Measurements from ENCODE around the gene TECRL.

The TECRL gene

GRCh38 chr4:64409300-64409699 is at the start of gene TECRL:
Gene TECRL, minus strand, starts transcription at chr4:64409450. Its CDS starts 99 bp downstream, at chr4:64409351.
- no peak for DNase-seq
- TF ChIP-seq CTCF (IDR thresholded peaks at IDR 0.05; ENCODE audit: low read depth, low read length, missing control alignments) = no peak
- in situ Hi-C loops (cut with HindIII; ENCODE audit: low pct_ligation_motif_present, low sequenced_read_pairs) = no loop called here
- Histone ChIP-seq H3K4me3 (ENCODE audit: low read depth, low read length) (no peak within 1 kb of the TSS), H3K27me3 (replicated peaks) (no peaks in the 10 kb centered on the region), H3K27ac (no peak within 1 kb of the TSS), H3K36me3 (replicated peaks) (no peaks in the 10 kb centered on the region)

- Histone ChIP-seq H3K36me3 (replicated peaks) (no peaks in the 10 kb centered on the region), H3K27me3 (replicated peaks) (no peaks in the 10 kb centered on the region), H3K4me3 (ENCODE audit: low read depth, low read length) (no peak overlapping the region), H3K27ac (no peak overlapping the region)
- in situ Hi-C loops (cut with HindIII; ENCODE audit: low pct_ligation_motif_present, low sequenced_read_pairs) = no loop called here
- DNase-seq = no peak
- no peak for TF ChIP-seq CTCF (IDR thresholded peaks at IDR 0.05; ENCODE audit: low read depth, low read length, missing control alignments)
Observed at GRCh38 chr4:64432674-64433073, 23.4 kb upstream of the TECRL start.

- H3K27ac ChIP-seq = no peak overlapping the region
- H3K4me3 ChIP-seq (ENCODE audit: low read depth, low read length) = no peak overlapping the region
- H3K36me3 ChIP-seq (replicated peaks) = no peaks in the 10 kb centered on the region
- no peak for TF ChIP-seq CTCF (IDR thresholded peaks at IDR 0.05; ENCODE audit: low read depth, low read length, missing control alignments)
- in situ Hi-C loops (cut with HindIII; ENCODE audit: low pct_ligation_motif_present, low sequenced_read_pairs) = no loop called here
- DNase-seq = no peak
- no peaks in the 10 kb centered on the region for H3K27me3 ChIP-seq (replicated peaks)
Observed at GRCh38 chr4:64430933-64431332, 21.7 kb upstream of the TECRL start.

- Histone ChIP-seq H3K36me3 (replicated peaks) (no peaks in the 10 kb centered on the region), H3K27me3 (replicated peaks) (no peaks in the 10 kb centered on the region), H3K4me3 (ENCODE audit: low read depth, low read length) (no peak overlapping the region), H3K27ac (no peak overlapping the region)
- no peak for TF ChIP-seq CTCF (IDR thresholded peaks at IDR 0.05; ENCODE audit: low read depth, low read length, missing control alignments)
- no peak for DNase-seq
- in situ Hi-C loops (cut with HindIII; ENCODE audit: low pct_ligation_motif_present, low sequenced_read_pairs) = no loop called here
Observed at GRCh38 chr4:64417974-64418373, 8.7 kb upstream of the TECRL start.

- DNase-seq = no peak
- no peak for TF ChIP-seq CTCF (IDR thresholded peaks at IDR 0.05; ENCODE audit: low read depth, low read length, missing control alignments)
- Histone ChIP-seq H3K27me3 (replicated peaks) (no peaks in the 10 kb centered on the region), H3K4me3 (ENCODE audit: low read depth, low read length) (no peak overlapping the region), H3K27ac (no peak overlapping the region), H3K36me3 (replicated peaks) (no peaks in the 10 kb centered on the region)
- in situ Hi-C loops (cut with HindIII; ENCODE audit: low pct_ligation_motif_present, low sequenced_read_pairs) = no loop called here
Observed at GRCh38 chr4:64407000-64407399, 2.2 kb downstream of the TECRL start.

GRCh38 chr4:64405761-64406160 is 3.5 kb downstream of the TECRL start:
- no peak for TF ChIP-seq CTCF (IDR thresholded peaks at IDR 0.05; ENCODE audit: low read depth, low read length, missing control alignments)
- no peak for DNase-seq
- no peak overlapping the region for H3K27ac ChIP-seq
- in situ Hi-C loops (cut with HindIII; ENCODE audit: low pct_ligation_motif_present, low sequenced_read_pairs) = no loop called here
- H3K36me3 ChIP-seq (replicated peaks) = no peaks in the 10 kb centered on the region
- no peaks in the 10 kb centered on the region for H3K27me3 ChIP-seq (replicated peaks)
- no peak overlapping the region for H3K4me3 ChIP-seq (ENCODE audit: low read depth, low read length)
